IPS-NIHi7 (cell line): ENCODE data around the gene SCUBE1.
"Not testable (repeated sequence)": the region's sequence is repeated elsewhere in the genome, so short reads cannot be mapped to it uniquely, and the experiment has no call there.

Experiments
- DNase-seq: peaks from one replicate; pipeline ENCODE4 v3.0.0; 2012; ENCODE audit warnings: mixed read lengths; ENCODE audit errors: extremely low spot score

The SCUBE1 gene

GRCh38 chr22:43301866-43302265 is 41.3 kb downstream of the SCUBE1 start:
- DNase-seq: no peak

GRCh38 chr22:43300891-43301676 is 42.1 kb downstream of the SCUBE1 start:
- DNase-seq: no peak

GRCh38 chr22:43299736-43300135 is 43.4 kb downstream of the SCUBE1 start:
- DNase-seq: no peak

GRCh38 chr22:43298062-43298801 is 44.9 kb downstream of the SCUBE1 start:
- no peak for DNase-seq

GRCh38 chr22:43297270-43298061 is 45.7 kb downstream of the SCUBE1 start:
- no peak for DNase-seq

GRCh38 chr22:43296276-43296902 is 46.8 kb downstream of the SCUBE1 start:
- no peak for DNase-seq

GRCh38 chr22:43295660-43296059 is 47.5 kb downstream of the SCUBE1 start:
- DNase-seq: no peak

GRCh38 chr22:43295173-43295572 is 48.0 kb downstream of the SCUBE1 start:
- no peak for DNase-seq

- peak; percentile 57 for DNase-seq
Measured at GRCh38 chr22:43293655-43294392, 49.3 kb downstream of the SCUBE1 start.

- DNase-seq: no peak
Measured at GRCh38 chr22:43293259-43293654, 49.9 kb downstream of the SCUBE1 start.

- no peak for DNase-seq
Measured at GRCh38 chr22:43292630-43293018, 50.5 kb downstream of the SCUBE1 start.

- no peak for DNase-seq
Measured at GRCh38 chr22:43291381-43291780, 51.8 kb downstream of the SCUBE1 start.

GRCh38 chr22:43289976-43290721 is 53.0 kb downstream of the SCUBE1 start:
- no peak for DNase-seq

GRCh38 chr22:43289531-43289963 is 53.6 kb downstream of the SCUBE1 start:
- DNase-seq: no peak

GRCh38 chr22:43288807-43289420 is 54.3 kb downstream of the SCUBE1 start:
- DNase-seq: no peak

- DNase-seq: no peak
Measured at GRCh38 chr22:43288378-43288777, 54.8 kb downstream of the SCUBE1 start.

GRCh38 chr22:43287441-43287840 is 55.7 kb downstream of the SCUBE1 start:
- no peak for DNase-seq

GRCh38 chr22:43281394-43281793 is 61.8 kb downstream of the SCUBE1 start:
- DNase-seq: no peak

GRCh38 chr22:43280523-43280886 is 62.7 kb downstream of the SCUBE1 start:
- DNase-seq: not testable (repeated sequence)
